Memory B cell (primary cell): ENCODE data around the gene DLGAP4.
"Not testable (repeated sequence)": the region's sequence is repeated elsewhere in the genome, so short reads cannot be mapped to it uniquely, and the experiment has no call there.

Experiments
- ATAC-seq: fragments of 150-1000 bp; cut with Tn5 transposase; 2 replicates; pipeline ENCODE4 v1.10.0; 2021; ENCODE audit warnings: low read depth, mild to moderate bottlenecking, moderate library complexity
- DNase-seq, 2 donors: peaks; one replicate each; pipeline ENCODE4 v3.0.0; 2022; ENCODE audit warnings: low spot score in 2 of 2
- H3K27ac Mint-ChIP-seq: one replicate; pipeline ENCODE4 v1.8.0; 2022; ENCODE audit warnings: mild to moderate bottlenecking, moderate library complexity, mixed read lengths
- H3K27me3 Mint-ChIP-seq: one replicate; pipeline ENCODE4 v1.8.0; 2022; ENCODE audit warnings: mixed read lengths
- H3K36me3 Mint-ChIP-seq: one replicate; pipeline ENCODE4 v1.8.0; 2022; ENCODE audit warnings: mild to moderate bottlenecking, mixed read lengths
- H3K4me1 Mint-ChIP-seq: one replicate; pipeline ENCODE4 v1.8.0; 2022; ENCODE audit warnings: mixed read lengths
- H3K4me3 Mint-ChIP-seq: one replicate; pipeline ENCODE4 v1.8.0; 2022; ENCODE audit warnings: mild to moderate bottlenecking, moderate library complexity, mixed read lengths
- H3K9me3 Mint-ChIP-seq: one replicate; pipeline ENCODE4 v1.8.0; 2022; ENCODE audit warnings: mixed read lengths

The DLGAP4 gene

DNA sequence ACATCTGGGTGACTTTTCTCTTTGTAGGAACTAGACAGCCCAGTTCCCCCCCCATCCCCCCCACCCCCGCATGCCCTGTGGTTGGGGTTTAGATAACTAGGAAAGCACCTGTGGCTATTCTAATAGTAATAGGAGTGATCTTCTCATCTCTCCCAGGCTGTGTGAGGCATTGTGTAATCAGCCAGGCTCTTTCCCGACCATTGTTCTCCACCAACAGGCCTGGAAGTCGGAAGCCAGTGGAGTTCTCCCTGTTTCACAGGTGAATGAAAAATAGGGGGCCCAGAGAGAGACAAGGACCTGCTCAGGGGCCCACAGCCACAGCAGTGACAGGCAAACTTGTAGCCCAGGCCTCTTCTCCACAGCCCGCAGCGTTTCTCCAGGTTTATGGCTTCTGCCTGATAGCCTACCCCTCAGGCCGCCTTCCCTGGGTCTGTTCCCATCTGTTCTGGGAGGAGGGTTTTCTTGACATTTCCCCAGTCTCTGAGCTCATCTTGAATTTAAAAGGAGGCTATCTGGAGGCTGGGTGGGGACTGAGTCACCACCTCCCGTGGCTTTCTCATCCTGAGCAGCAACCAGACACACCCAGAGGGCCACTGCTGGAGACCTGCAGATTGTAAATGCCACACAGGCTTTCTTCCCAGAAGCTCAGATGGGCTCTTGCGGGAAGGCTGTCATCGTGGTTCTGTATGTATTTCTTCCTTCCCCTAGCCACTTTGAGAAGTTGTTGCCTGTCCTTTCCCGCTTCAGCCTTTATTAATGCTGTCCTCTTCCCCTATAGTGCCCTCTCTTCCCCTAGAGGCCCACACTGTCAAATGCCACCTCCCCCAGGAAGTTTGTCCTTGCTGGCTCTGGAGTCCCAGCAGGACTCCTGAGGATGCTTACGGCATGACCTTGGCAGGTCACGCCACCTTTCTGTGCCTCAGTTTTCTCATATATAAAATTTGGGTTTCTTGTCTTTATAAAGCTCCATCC, 159.3 kb downstream of the DLGAP4 start:
- ATAC-seq = no peak
- peak overlapping the region; percentile 51 for H3K4me3 Mint-ChIP-seq
- no peaks in the 10 kb centered on the region for H3K27me3 Mint-ChIP-seq
- H3K4me1 Mint-ChIP-seq = peaks cover 70% of the 10 kb centered on the region
- H3K9me3 Mint-ChIP-seq = no peaks in the 10 kb centered on the region
- peak overlapping the region; percentile 82 for H3K27ac Mint-ChIP-seq
- no peaks in the 10 kb centered on the region for H3K36me3 Mint-ChIP-seq
- DNase-seq = no peak

DNA sequence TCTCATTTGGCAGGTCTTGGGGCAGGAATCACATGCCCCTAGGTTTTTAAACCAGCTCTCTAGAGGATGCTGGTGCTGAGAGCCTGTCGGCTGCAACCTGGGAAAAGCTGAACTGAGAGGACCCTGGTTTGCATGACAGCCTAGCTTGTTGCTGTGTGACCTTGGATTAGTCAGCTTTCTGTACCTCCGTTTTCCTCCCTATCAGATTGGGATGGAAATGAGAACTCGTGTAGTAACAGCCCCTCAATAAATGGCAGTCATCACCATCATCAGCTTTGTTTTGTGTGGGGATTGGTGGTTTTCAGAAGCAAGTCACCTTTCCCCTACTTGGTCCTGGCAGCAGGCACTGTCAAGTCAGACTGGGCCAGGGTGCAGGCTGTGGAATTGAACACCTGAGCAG, 159.9 kb downstream of the DLGAP4 start:
- ATAC-seq (no peak), DNase-seq (no peak)
- H3K4me3 Mint-ChIP-seq = peak overlapping the region; percentile 54
- H3K27me3 Mint-ChIP-seq = no peaks in the 10 kb centered on the region
- peak overlapping the region; percentile 82 for H3K27ac Mint-ChIP-seq
- H3K9me3 Mint-ChIP-seq = no peaks in the 10 kb centered on the region
- no peaks in the 10 kb centered on the region for H3K36me3 Mint-ChIP-seq
- peaks cover 72% of the 10 kb centered on the region for H3K4me1 Mint-ChIP-seq

DNA sequence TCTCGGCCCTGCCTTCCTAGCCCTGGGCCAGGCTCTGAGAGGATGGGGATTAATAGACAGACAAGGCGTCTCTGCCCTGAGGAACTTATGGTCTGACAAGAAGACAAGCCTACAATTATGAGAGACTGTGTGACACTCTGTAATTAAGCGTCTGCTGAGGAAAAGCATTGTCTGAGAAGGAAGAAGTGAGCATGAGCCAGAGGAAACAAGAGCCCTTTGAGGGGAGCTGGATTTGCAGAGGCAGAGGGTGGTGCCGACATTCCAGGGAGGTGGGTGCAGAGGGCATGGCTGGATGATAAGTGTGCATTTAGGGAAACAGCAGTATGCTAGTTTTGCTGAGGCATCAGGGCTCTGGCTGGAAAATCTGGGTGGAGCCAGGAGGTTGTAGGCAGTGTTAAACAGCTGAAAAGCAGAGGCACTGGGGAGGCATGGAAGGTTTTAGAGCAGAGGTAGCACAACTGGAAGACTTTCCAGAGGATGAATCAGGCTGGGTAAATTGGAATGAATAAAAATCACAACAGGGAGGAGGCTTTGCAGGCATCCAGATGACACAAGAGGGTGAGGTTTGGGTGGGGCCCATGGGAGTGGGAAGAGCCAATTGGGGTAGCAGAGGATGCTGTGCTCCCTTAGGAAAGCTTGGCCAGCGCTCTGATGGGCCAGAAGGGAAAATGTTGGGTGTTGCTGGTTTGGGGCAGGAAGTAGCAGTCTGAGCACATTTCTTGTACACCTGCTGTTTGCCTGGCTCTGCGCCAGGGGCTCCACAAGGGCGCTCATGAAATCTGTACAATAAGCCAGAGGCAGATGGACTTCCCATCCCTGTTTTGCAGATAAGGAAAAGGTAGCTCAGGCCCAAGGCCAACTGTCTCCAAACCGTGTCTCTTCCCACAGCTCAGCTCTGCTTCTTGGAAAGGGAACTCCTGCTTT, 161.2 kb downstream of the DLGAP4 start:
- peaks cover 73% of the 10 kb centered on the region for H3K4me1 Mint-ChIP-seq
- no peaks in the 10 kb centered on the region for H3K36me3 Mint-ChIP-seq
- peak overlapping the region; percentile 74 for H3K4me3 Mint-ChIP-seq
- ATAC-seq (peak; percentile 31), DNase-seq (no peak)
- H3K9me3 Mint-ChIP-seq = no peaks in the 10 kb centered on the region
- no peaks in the 10 kb centered on the region for H3K27me3 Mint-ChIP-seq
- peak overlapping the region; percentile 82 for H3K27ac Mint-ChIP-seq

DNA sequence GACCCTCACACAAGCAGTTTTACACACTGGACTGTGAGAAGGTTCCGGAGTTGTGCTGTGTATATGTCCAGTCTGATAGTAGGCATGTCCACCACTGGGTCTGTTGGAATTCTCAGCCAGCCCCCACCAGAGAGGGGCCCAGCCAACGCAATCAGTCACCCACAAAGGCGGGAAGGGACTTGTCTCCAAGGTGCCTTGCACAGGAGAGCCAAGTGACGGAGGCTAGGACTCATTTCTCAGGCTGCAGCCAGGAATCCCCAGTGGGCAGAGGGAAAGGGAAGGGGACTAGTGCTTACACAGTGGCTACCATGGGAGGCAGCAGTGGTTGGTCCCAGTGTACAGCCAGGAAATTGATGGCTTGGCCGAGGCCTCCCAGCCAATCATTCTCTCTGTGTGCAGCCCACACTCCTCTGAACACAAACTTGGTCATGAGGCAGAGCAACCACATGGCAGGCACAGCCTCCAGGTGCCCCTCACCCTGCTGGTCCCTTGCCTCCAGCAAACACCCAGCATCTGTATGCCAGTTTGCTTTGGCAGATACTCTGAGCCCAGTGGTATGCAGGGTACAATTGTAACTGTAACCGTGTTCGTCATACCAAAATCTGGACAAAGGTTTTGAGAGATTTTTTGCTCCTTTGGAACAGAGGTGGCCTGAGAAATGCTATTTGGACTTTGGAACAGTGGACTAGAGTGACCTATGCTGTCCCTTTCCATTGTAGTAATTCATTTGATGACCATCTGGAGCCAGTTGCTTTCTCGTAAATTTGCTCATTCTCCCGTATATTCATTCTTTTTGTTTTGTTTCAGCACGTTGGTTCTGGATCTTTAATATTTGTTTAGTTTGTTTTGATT, 162.2 kb downstream of the DLGAP4 start:
- H3K4me3 Mint-ChIP-seq = peak overlapping the region; percentile 21

GRCh38 chr20:36469973-36470372, 163.8 kb downstream of the DLGAP4 start:
- H3K9me3 Mint-ChIP-seq = no peaks in the 10 kb centered on the region
- peak overlapping the region; percentile 97 for H3K27ac Mint-ChIP-seq

More for the DNA sequence above, 162.2 kb downstream of the DLGAP4 start:
- peak overlapping the region; percentile 82 for H3K27ac Mint-ChIP-seq
- DNase-seq = no peak
- H3K27me3 Mint-ChIP-seq = no peaks in the 10 kb centered on the region
- peaks cover 67% of the 10 kb centered on the region for H3K4me1 Mint-ChIP-seq
- no peaks in the 10 kb centered on the region for H3K36me3 Mint-ChIP-seq
- H3K9me3 Mint-ChIP-seq = no peaks in the 10 kb centered on the region
- no peak for ATAC-seq

GRCh38 chr20:36471885-36472636, 165.9 kb downstream of the DLGAP4 start:
- peak overlapping the region; percentile 97 for H3K27ac Mint-ChIP-seq
- no peak for DNase-seq
- H3K4me3 Mint-ChIP-seq = peak overlapping the region; percentile 60
- no peaks in the 10 kb centered on the region for H3K27me3 Mint-ChIP-seq
- H3K36me3 Mint-ChIP-seq = peaks cover 3% of the 10 kb centered on the region
- H3K4me1 Mint-ChIP-seq = peaks cover 52% of the 10 kb centered on the region
- no peak for ATAC-seq
- H3K9me3 Mint-ChIP-seq = no peaks in the 10 kb centered on the region

More at GRCh38 chr20:36469973-36470372, 163.8 kb downstream of the DLGAP4 start:
- no peaks in the 10 kb centered on the region for H3K36me3 Mint-ChIP-seq
- DNase-seq = no peak
- peak overlapping the region; percentile 60 for H3K4me3 Mint-ChIP-seq
- H3K4me1 Mint-ChIP-seq = peaks cover 72% of the 10 kb centered on the region
- ATAC-seq = no peak
- H3K27me3 Mint-ChIP-seq = no peaks in the 10 kb centered on the region

GRCh38 chr20:36472637-36473090, 166.5 kb downstream of the DLGAP4 start:
- DNase-seq = no peak
- peak overlapping the region; percentile 97 for H3K27ac Mint-ChIP-seq
- no peak for ATAC-seq
- no peaks in the 10 kb centered on the region for H3K9me3 Mint-ChIP-seq
- H3K27me3 Mint-ChIP-seq = no peaks in the 10 kb centered on the region
- peaks cover 46% of the 10 kb centered on the region for H3K4me1 Mint-ChIP-seq
- H3K4me3 Mint-ChIP-seq = peak overlapping the region; percentile 60
- peaks cover 3% of the 10 kb centered on the region for H3K36me3 Mint-ChIP-seq

GRCh38 chr20:36473164-36473563, 167.0 kb downstream of the DLGAP4 start:
- Mint-ChIP-seq H3K27me3 (no peaks in the 10 kb centered on the region), H3K4me3 (no peak overlapping the region), H3K36me3 (peaks cover 3% of the 10 kb centered on the region), H3K27ac (peak overlapping the region; percentile 97), H3K9me3 (no peaks in the 10 kb centered on the region), H3K4me1 (peaks cover 45% of the 10 kb centered on the region)
- DNase-seq = no peak
- ATAC-seq = no peak

DNA sequence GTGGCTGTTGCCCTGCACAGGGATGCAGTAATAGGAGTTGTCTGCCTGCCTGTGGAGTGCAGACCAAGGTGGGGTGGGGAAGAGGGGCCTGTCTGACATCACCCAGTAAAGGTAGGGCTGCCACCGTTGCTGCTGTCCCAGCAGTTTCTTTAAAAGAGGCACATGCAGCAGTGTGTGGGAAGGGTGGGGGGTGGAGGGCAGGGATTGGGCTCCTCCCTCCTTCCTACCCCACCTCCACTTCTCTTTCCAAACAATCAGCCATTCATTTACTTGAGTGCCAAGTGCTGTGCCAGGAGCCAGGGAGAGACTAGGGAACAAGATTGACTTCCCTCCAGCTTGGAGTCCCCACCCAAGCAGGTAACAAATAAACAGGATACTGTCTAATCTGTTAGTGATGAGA, 168.4 kb downstream of the DLGAP4 start:
- Mint-ChIP-seq H3K4me1 (peaks cover 49% of the 10 kb centered on the region), H3K27ac (peak overlapping the region; percentile 70), H3K4me3 (no peak overlapping the region), H3K27me3 (no peaks in the 10 kb centered on the region), H3K36me3 (peaks cover 3% of the 10 kb centered on the region), H3K9me3 (no peaks in the 10 kb centered on the region)
- no peak for ATAC-seq
- no peak for DNase-seq

GRCh38 chr20:36475054-36475453, 168.9 kb downstream of the DLGAP4 start:
- Mint-ChIP-seq H3K4me1 (peaks cover 44% of the 10 kb centered on the region), H3K27ac (peak overlapping the region; percentile 70)
- DNase-seq, H3K4me3 Mint-ChIP-seq, H3K27me3 Mint-ChIP-seq, ATAC-seq, H3K36me3 Mint-ChIP-seq, H3K9me3 Mint-ChIP-seq: not testable (repeated sequence)

DNA sequence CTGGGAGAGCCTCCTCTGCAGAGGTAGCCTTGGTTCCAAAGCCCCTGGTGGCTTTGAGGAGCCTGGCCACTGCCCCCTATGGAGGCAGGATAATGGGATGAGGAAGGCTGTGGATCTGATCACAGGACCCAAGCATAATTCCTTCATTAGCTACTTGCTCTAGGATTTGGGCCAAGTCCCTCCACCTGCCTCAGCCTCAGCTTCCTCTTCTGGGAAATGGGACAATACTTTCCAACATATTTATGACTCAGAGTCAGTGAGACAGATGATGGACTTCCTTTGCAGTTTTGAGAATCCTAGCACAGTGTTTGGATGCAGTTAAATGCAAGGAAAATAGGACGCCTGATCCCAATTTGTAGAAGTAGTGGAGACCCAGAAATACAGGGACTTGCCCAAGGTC, 171.3 kb downstream of the DLGAP4 start:
- Mint-ChIP-seq H3K4me3 (no peak overlapping the region), H3K27me3 (no peaks in the 10 kb centered on the region), H3K36me3 (peaks cover 5% of the 10 kb centered on the region), H3K27ac (no peak overlapping the region), H3K4me1 (peaks cover 35% of the 10 kb centered on the region), H3K9me3 (no peaks in the 10 kb centered on the region)
- no peak for ATAC-seq
- DNase-seq = no peak

GRCh38 chr20:36478137-36478905, 172.2 kb downstream of the DLGAP4 start:
- H3K27ac Mint-ChIP-seq = no peak overlapping the region
- no peaks in the 10 kb centered on the region for H3K9me3 Mint-ChIP-seq
- H3K36me3 Mint-ChIP-seq = peaks cover 5% of the 10 kb centered on the region
- no peak overlapping the region for H3K4me3 Mint-ChIP-seq
- DNase-seq (no peak), ATAC-seq (no peak)
- no peaks in the 10 kb centered on the region for H3K27me3 Mint-ChIP-seq
- peaks cover 38% of the 10 kb centered on the region for H3K4me1 Mint-ChIP-seq
